DND-41 (cell line): ENCODE data around the gene CTBP2.

Source experiments
- ATAC-seq: fragments of 200-7000 bp; cut with Tn5 transposase; 3 replicates; pipeline ENCODE4 v1.9.1; 2021; ENCODE audit warnings: low read depth; ENCODE audit not compliant: insufficient read depth
- DNase-seq: peaks from one replicate; pipeline ENCODE4 v3.0.0-alpha.2; 2020
- H2AFZ ChIP-seq: 2 replicates; pipeline ENCODE4 v1.6.0; 2012; ENCODE audit warnings: low read depth, low read length
- H3K27ac ChIP-seq: 2 replicates; pipeline ENCODE4 v1.5.1; 2012; ENCODE audit warnings: low read length, inconsistent platforms
- H3K27me3 ChIP-seq: fragments of 200-600 bp; sonication (generic); 2 replicates; pipeline ENCODE4 v1.6.0; 2012; ENCODE audit warnings: low read length, mild to moderate bottlenecking, inconsistent platforms; ENCODE audit not compliant: insufficient read depth, poor library complexity
- H3K36me3 ChIP-seq: 2 replicates; pipeline ENCODE4 v1.5.1; 2012; ENCODE audit warnings: low read length, inconsistent platforms; ENCODE audit not compliant: insufficient read depth
- H3K4me1 ChIP-seq: 2 replicates; pipeline ENCODE4 v1.5.1; 2012; ENCODE audit warnings: mild to moderate bottlenecking, low read length; ENCODE audit not compliant: insufficient read depth
- H3K4me2 ChIP-seq: 2 replicates; pipeline ENCODE4 v1.6.0; 2012; ENCODE audit warnings: mild to moderate bottlenecking, moderate library complexity, low read length, inconsistent platforms; ENCODE audit not compliant: insufficient read depth
- H3K4me3 ChIP-seq, 2 experiments: fragments of 200-600 bp in 1 of 2; shearing (Covaris generic) in 1 of 2; 2 replicates each; pipeline ENCODE4 v1.5.1; 2012 to 2016; ENCODE audit warnings: inconsistent platforms in 2 of 2, low read length in 2 of 2, mild to moderate bottlenecking in 2 of 2, low read depth in 1 of 2, moderate library complexity in 1 of 2
- H3K79me2 ChIP-seq: 2 replicates; pipeline ENCODE4 v1.6.0; 2012; ENCODE audit warnings: low read length, inconsistent platforms; ENCODE audit not compliant: insufficient read depth
- H3K9ac ChIP-seq: 2 replicates; pipeline ENCODE4 v1.6.0; 2012; ENCODE audit warnings: low read depth, mild to moderate bottlenecking, inconsistent platforms, low read length, moderate library complexity
- H3K9me3 ChIP-seq: 2 replicates; pipeline ENCODE4 v1.5.1; 2012; ENCODE audit warnings: low read length, moderate library complexity, mild to moderate bottlenecking, inconsistent platforms; ENCODE audit not compliant: insufficient read depth, severe bottlenecking
- H4K20me1 ChIP-seq: 2 replicates; pipeline ENCODE4 v1.6.0; 2012; ENCODE audit warnings: low read length; ENCODE audit not compliant: insufficient read depth
- CTCF ChIP-seq: IDR thresholded peaks from 2 replicates; pipeline ENCODE4 v1.5.1; 2012; ENCODE audit warnings: borderline replicate concordance, low read length, moderate library complexity, mild to moderate bottlenecking; ENCODE audit not compliant: poor library complexity, severe bottlenecking; ENCODE audit errors: extremely low read depth
- EZH2 ChIP-seq: IDR thresholded peaks from 3 replicates; pipeline ENCODE4 v1.6.1; 2012; ENCODE audit warnings: borderline replicate concordance, low read depth, mild to moderate bottlenecking, moderate library complexity, low read length, inconsistent platforms; ENCODE audit not compliant: severe bottlenecking

The CTBP2 gene

GRCh38 chr10:125172694-125173093 lies 12.3 kb upstream of the CTBP2 start:
- no peak overlapping the region for H3K4me3 ChIP-seq
- H3K36me3 ChIP-seq = no peaks in the 10 kb centered on the region
- H3K4me2 ChIP-seq = no peak overlapping the region
- H2AFZ ChIP-seq = no peak overlapping the region
- DNase-seq (no peak), ATAC-seq (no peak)
- no peaks in the 10 kb centered on the region for H3K9me3 ChIP-seq
- H3K4me1 ChIP-seq = no peaks in the 10 kb centered on the region
- no peaks in the 10 kb centered on the region for H3K79me2 ChIP-seq
- no peak for TF ChIP-seq EZH2
- TF ChIP-seq CTCF = no peak
- H3K27ac ChIP-seq = no peak overlapping the region
- peaks cover 26% of the 10 kb centered on the region for H3K27me3 ChIP-seq
- no peak overlapping the region for H3K9ac ChIP-seq
- H4K20me1 ChIP-seq = no peaks in the 10 kb centered on the region

- H3K4me2 ChIP-seq = no peak overlapping the region
- H3K27me3 ChIP-seq = peaks cover 26% of the 10 kb centered on the region
- no peaks in the 10 kb centered on the region for H3K9me3 ChIP-seq
- TF ChIP-seq EZH2 (no peak), CTCF (no peak)
- no peaks in the 10 kb centered on the region for H3K79me2 ChIP-seq
- H3K4me1 ChIP-seq = no peaks in the 10 kb centered on the region
- no peak overlapping the region for H3K4me3 ChIP-seq
- ATAC-seq = no peak
- no peak for DNase-seq
- no peaks in the 10 kb centered on the region for H4K20me1 ChIP-seq
- H2AFZ ChIP-seq = no peak overlapping the region
- H3K36me3 ChIP-seq = no peaks in the 10 kb centered on the region
- H3K27ac ChIP-seq = no peak overlapping the region
- H3K9ac ChIP-seq = no peak overlapping the region
Measured at GRCh38 chr10:125171402-125172306, 11.3 kb upstream of the CTBP2 start.

GRCh38 chr10:125169915-125170314 lies 9.6 kb upstream of the CTBP2 start:
- no peak for DNase-seq
- peaks cover 26% of the 10 kb centered on the region for H3K27me3 ChIP-seq
- ATAC-seq = no peak
- H4K20me1 ChIP-seq = no peaks in the 10 kb centered on the region
- no peak for TF ChIP-seq EZH2
- no peak for TF ChIP-seq CTCF
- H3K36me3 ChIP-seq = no peaks in the 10 kb centered on the region
- no peak overlapping the region for H3K27ac ChIP-seq
- H3K9me3 ChIP-seq = no peaks in the 10 kb centered on the region
- H3K4me1 ChIP-seq = no peaks in the 10 kb centered on the region
- no peaks in the 10 kb centered on the region for H3K79me2 ChIP-seq
- no peak overlapping the region for H3K9ac ChIP-seq
- H2AFZ ChIP-seq = no peak overlapping the region
- H3K4me2 ChIP-seq = no peak overlapping the region
- no peak overlapping the region for H3K4me3 ChIP-seq
